Gastrocnemius medialis (tissue), 4 donors: Measurements from ENCODE around the gene TSPAN10. TPM values are rescaled to one million over a fixed set of nuclear protein-coding genes. Genes with fewer than 3 reads are reported as not detected.

Experiments
- ATAC-seq, 2 donors: fragments of 150-250 bp; one replicate each; pipeline ENCODE4 v1.9.1; 2016
- DNase-seq, 2 donors: peaks; one replicate each; pipeline ENCODE4 v3.0.0-alpha.2; 2019
- H3K27ac ChIP-seq, 4 donors: fragments of 200-600 bp; sonication (generic); 1 replicate in 1 of 4; 2 replicates in 3 of 4; pipeline ENCODE4 v1.5.1; 2016 to 2018; ENCODE audit warnings: mild to moderate bottlenecking in 2 of 4, moderate library complexity in 1 of 4
- H3K27me3 ChIP-seq, 3 donors: fragments of 200-600 bp; sonication (generic) in 2 of 3; 1 replicate in 1 of 3; 2 replicates in 2 of 3; pipeline versions ENCODE4 v1.5.1 to v1.6.0; 2016 to 2019; ENCODE audit warnings: mild to moderate bottlenecking in 1 of 3, moderate library complexity in 1 of 3
- H3K36me3 ChIP-seq, 2 donors: fragments of 200-600 bp; sonication (generic) in 1 of 2; one replicate each; pipeline ENCODE4 v1.5.1; 2017 to 2018
- H3K4me1 ChIP-seq, 2 donors: fragments of 200-600 bp; sonication (generic) in 1 of 2; one replicate each; pipeline ENCODE4 v1.5.1; 2016 to 2017; ENCODE audit warnings: mild to moderate bottlenecking in 2 of 2
- H3K4me3 ChIP-seq, 4 donors: fragments of 200-600 bp; sonication (generic) in 3 of 4; 1 replicate in 1 of 4; 2 replicates in 3 of 4; pipeline ENCODE4 v1.5.1; 2016 to 2019; ENCODE audit warnings: mild to moderate bottlenecking in 2 of 4
- H3K9me3 ChIP-seq, 3 donors: fragments of 200-600 bp; sonication (generic) in 2 of 3; 1 replicate in 1 of 3; 2 replicates in 2 of 3; pipeline ENCODE4 v1.5.1; 2016 to 2019
- POLR2A ChIP-seq, 2 donors: fragments of 450-650 bp; IDR thresholded peaks; one replicate each; pipeline ENCODE4 v1.6.1; 2017; ENCODE audit warnings: antibody characterized with exemption in 2 of 2, mild to moderate bottlenecking in 2 of 2, moderate library complexity in 2 of 2
- in situ Hi-C, 4 donors: fragments of 200-750 bp; cut with MboI; loops; one replicate each; pipeline versions ENCODE4 v1.15.0 to v1.8.0; 2017; ENCODE audit warnings: low sequenced_read_pairs in 4 of 4
- intact Hi-C: fragments of 100-400 bp; cut with DNase I; formaldehyde crosslinking; loops from one replicate; pipeline ENCODE4 v1.15.1; 2023; ENCODE audit warnings: low total_unique reads
- total RNA-seq, 4 donors: library from RNA; depleted of rRNA; stranded (reverse); fragments of >200 nt; gene quantifications; one replicate each; pipeline versions ENCODE4 v1.1.0 to v1.2.3, GENCODE V29; 2016
- TF ChIP-seq, protein P1 (sequence below), 5 experiments: fragments of 450-650 bp in 3 of 5; fragments of 200-600 bp in 2 of 5; sonication (generic) in 2 of 5; IDR thresholded peaks in 4 of 5; conservative IDR thresholded peaks in 1 of 5; 1 replicate in 4 of 5; 2 replicates in 1 of 5; pipeline ENCODE4 v1.5.1; 2016 to 2019; ENCODE audit warnings: antibody characterized with exemption in 5 of 5, mild to moderate bottlenecking in 3 of 5, moderate library complexity in 3 of 5

TSPAN10 gene
- under 1 TPM in 2 of 4 donors, not detected in 2; 0.22 to 0.26 TPM for total RNA-seq

GRCh38 chr17:81636505-81637288 is at the start of gene TSPAN10, which contains the start of gene NPLOC4:
Gene TSPAN10, plus strand, starts transcription at chr17:81637196. Its CDS starts 5,217 bp downstream, at chr17:81642413.
Gene NPLOC4, minus strand, starts transcription at chr17:81637112. Its CDS starts 182 bp downstream, at chr17:81636930.
- intact Hi-C loops (loop anchor here (1.0 to 2.0 kb wide), 2 partner anchors 30 to 47 kb away; partner anchors contain the start of genes ARL16, CCDC137 and OXLD1), in situ Hi-C loops (no loop called here)
- TF ChIP-seq, protein P1, sequence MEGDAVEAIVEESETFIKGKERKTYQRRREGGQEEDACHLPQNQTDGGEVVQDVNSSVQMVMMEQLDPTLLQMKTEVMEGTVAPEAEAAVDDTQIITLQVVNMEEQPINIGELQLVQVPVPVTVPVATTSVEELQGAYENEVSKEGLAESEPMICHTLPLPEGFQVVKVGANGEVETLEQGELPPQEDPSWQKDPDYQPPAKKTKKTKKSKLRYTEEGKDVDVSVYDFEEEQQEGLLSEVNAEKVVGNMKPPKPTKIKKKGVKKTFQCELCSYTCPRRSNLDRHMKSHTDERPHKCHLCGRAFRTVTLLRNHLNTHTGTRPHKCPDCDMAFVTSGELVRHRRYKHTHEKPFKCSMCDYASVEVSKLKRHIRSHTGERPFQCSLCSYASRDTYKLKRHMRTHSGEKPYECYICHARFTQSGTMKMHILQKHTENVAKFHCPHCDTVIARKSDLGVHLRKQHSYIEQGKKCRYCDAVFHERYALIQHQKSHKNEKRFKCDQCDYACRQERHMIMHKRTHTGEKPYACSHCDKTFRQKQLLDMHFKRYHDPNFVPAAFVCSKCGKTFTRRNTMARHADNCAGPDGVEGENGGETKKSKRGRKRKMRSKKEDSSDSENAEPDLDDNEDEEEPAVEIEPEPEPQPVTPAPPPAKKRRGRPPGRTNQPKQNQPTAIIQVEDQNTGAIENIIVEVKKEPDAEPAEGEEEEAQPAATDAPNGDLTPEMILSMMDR (IDR thresholded peaks at IDR 0.05 in 4 of 5, conservative IDR thresholded peaks at IDR 0.05 in 1 of 5), result peak in 2 of 5 experiments; percentile 22 to 25
- peak; percentile 97 to 99 for TF ChIP-seq POLR2A (IDR thresholded peaks at IDR 0.05)
- Histone ChIP-seq H3K36me3 (no peaks in the 10 kb centered on the region), H3K4me1 (peaks cover 23 to 26% of the 10 kb centered on the region in 2 donors), H3K27ac (peak within 1 kb of the TSS; percentile 95 to 98 (median 98)), H3K4me3 (peak within 1 kb of the TSS; percentile 72 to 97 (median 94)), H3K9me3 (no peaks in the 10 kb centered on the region), H3K27me3 (no peaks in the 10 kb centered on the region)
- DNase-seq (peak; percentile 73 to 80), ATAC-seq (peak; percentile 77)

DNA sequence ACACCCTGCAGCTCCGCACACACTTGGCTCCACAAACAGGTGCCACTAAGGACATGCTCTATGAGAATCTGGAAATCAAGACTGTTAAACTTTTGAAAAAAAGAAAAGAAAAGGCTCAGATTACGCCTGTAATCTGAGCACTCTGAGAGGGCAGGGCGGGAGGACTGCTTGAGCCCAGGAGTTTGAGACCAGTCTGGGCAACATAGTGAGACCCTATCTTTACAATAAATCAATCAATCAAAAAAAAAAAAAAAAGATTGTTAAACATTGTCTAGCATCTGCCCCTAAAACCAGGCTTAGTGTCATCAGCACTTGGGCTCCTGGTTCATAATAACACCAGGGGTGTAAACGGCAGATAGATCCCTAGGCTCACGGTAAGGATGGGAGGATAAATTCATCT is 47.4 kb upstream of the TSPAN10 start:
- intact Hi-C loops (no loop called here), in situ Hi-C loops (no loop called here)
- Histone ChIP-seq H3K9me3 (no peaks in the 10 kb centered on the region), H3K27me3 (no peaks in the 10 kb centered on the region), H3K27ac (no peak overlapping the region), H3K4me3 (no peak overlapping the region), H3K36me3 (peaks cover 0 to 96% of the 10 kb centered on the region in 2 donors), H3K4me1 (no peaks in the 10 kb centered on the region)
- DNase-seq (no peak), ATAC-seq (no peak)
- TF ChIP-seq, protein P1 (IDR thresholded peaks at IDR 0.05 in 4 of 5, conservative IDR thresholded peaks at IDR 0.05 in 1 of 5), result no peak
- TF ChIP-seq POLR2A (IDR thresholded peaks at IDR 0.05), result no peak

GRCh38 chr17:81590121-81590520 is 46.9 kb upstream of the TSPAN10 start:
- Histone ChIP-seq H3K4me1 (no peaks in the 10 kb centered on the region), H3K27me3 (no peaks in the 10 kb centered on the region), H3K9me3 (no peaks in the 10 kb centered on the region), H3K4me3 (no peak overlapping the region), H3K36me3 (peaks cover 0 to 94% of the 10 kb centered on the region in 2 donors), H3K27ac (no peak overlapping the region)
- in situ Hi-C loops (no loop called here), intact Hi-C loops (no loop called here)
- no peak for ATAC-seq
- no peak for TF ChIP-seq POLR2A (IDR thresholded peaks at IDR 0.05)
- TF ChIP-seq, protein P1 (IDR thresholded peaks at IDR 0.05 in 4 of 5, conservative IDR thresholded peaks at IDR 0.05 in 1 of 5), result no peak
- no peak for DNase-seq

GRCh38 chr17:81591971-81592370 is 45.0 kb upstream of the TSPAN10 start:
- peaks cover 3 to 96% of the 10 kb centered on the region in 2 donors for H3K36me3 ChIP-seq
- H3K27me3 ChIP-seq, result no peaks in the 10 kb centered on the region
- no peak overlapping the region for H3K4me3 ChIP-seq
- no peak overlapping the region for H3K27ac ChIP-seq
- no peaks in the 10 kb centered on the region for H3K4me1 ChIP-seq
- ATAC-seq, result no peak
- in situ Hi-C loops (no loop called here), intact Hi-C loops (no loop called here)
- TF ChIP-seq POLR2A (IDR thresholded peaks at IDR 0.05), result no peak
- DNase-seq, result no peak
- H3K9me3 ChIP-seq, result no peaks in the 10 kb centered on the region

GRCh38 chr17:81593105-81593871 is 43.7 kb upstream of the TSPAN10 start:
- H3K9me3 ChIP-seq, result no peaks in the 10 kb centered on the region
- no peak for DNase-seq
- ATAC-seq, result no peak
- intact Hi-C loops (no loop called here), in situ Hi-C loops (no loop called here)
- no peak overlapping the region for H3K4me3 ChIP-seq
- H3K27me3 ChIP-seq, result no peaks in the 10 kb centered on the region
- H3K4me1 ChIP-seq, result no peaks in the 10 kb centered on the region
- peaks cover 3 to 94% of the 10 kb centered on the region in 2 donors for H3K36me3 ChIP-seq
- TF ChIP-seq, protein P1 (IDR thresholded peaks at IDR 0.05 in 4 of 5, conservative IDR thresholded peaks at IDR 0.05 in 1 of 5), result no peak
- no peak for TF ChIP-seq POLR2A (IDR thresholded peaks at IDR 0.05)
- peak overlapping the region in 2 of 4 donors; percentile 13 to 25 for H3K27ac ChIP-seq
